Activated CD8-positive, alpha-beta memory T cell treated with anti-CD3 and anti-CD28 coated beads, Interleukin-2, amount 50 U/mL, for 1 hour (primary cell): Measurements from ENCODE around the gene SIPA1L3.

Experiments used
- DNase-seq: peaks from one replicate; pipeline ENCODE4 v3.0.0-alpha.2; 2020; ENCODE audit errors: extremely low read depth

SIPA1L3 gene

GRCh38 chr19:37948362-37948761 is 41.4 kb downstream of the SIPA1L3 start:
- no peak for DNase-seq

- no peak for DNase-seq
These were observed 43.6 kb downstream of the SIPA1L3 start for GRCh38 chr19:37950471-37951175.

- no peak for DNase-seq
These were observed 44.8 kb downstream of the SIPA1L3 start for GRCh38 chr19:37951816-37952210.

GRCh38 chr19:37953171-37953917 is 46.3 kb downstream of the SIPA1L3 start:
- no peak for DNase-seq

GRCh38 chr19:37953918-37954303 is 46.9 kb downstream of the SIPA1L3 start:
- DNase-seq = no peak

GRCh38 chr19:37954421-37954874 is 47.4 kb downstream of the SIPA1L3 start:
- no peak for DNase-seq

GRCh38 chr19:37955986-37956385 is 49.0 kb downstream of the SIPA1L3 start:
- DNase-seq = no peak

- DNase-seq = no peak
These were observed 50.2 kb downstream of the SIPA1L3 start for GRCh38 chr19:37957176-37957575.

GRCh38 chr19:37959665-37960114 is 52.7 kb downstream of the SIPA1L3 start:
- no peak for DNase-seq

GRCh38 chr19:37961198-37961597 is 54.2 kb downstream of the SIPA1L3 start:
- DNase-seq = no peak

- DNase-seq = no peak
These were observed 56.4 kb downstream of the SIPA1L3 start for GRCh38 chr19:37963190-37963936.

- no peak for DNase-seq
These were observed 57.1 kb downstream of the SIPA1L3 start for GRCh38 chr19:37964109-37964508.

GRCh38 chr19:37966211-37966661 is 59.2 kb downstream of the SIPA1L3 start:
- DNase-seq = no peak

GRCh38 chr19:37966662-37967231 is 59.7 kb downstream of the SIPA1L3 start:
- DNase-seq = no peak

GRCh38 chr19:37969695-37970094 is 62.7 kb downstream of the SIPA1L3 start:
- no peak for DNase-seq

GRCh38 chr19:37970699-37971098 is 63.7 kb downstream of the SIPA1L3 start:
- no peak for DNase-seq

GRCh38 chr19:37972803-37973202 is 65.8 kb downstream of the SIPA1L3 start:
- DNase-seq = no peak

GRCh38 chr19:37973666-37974065 is 66.7 kb downstream of the SIPA1L3 start:
- DNase-seq = no peak

- DNase-seq = no peak
These were observed 68.1 kb downstream of the SIPA1L3 start for GRCh38 chr19:37975071-37975470.

GRCh38 chr19:37975596-37976515 is 68.8 kb downstream of the SIPA1L3 start:
- no peak for DNase-seq

GRCh38 chr19:37977391-37977790 is 70.4 kb downstream of the SIPA1L3 start:
- DNase-seq = no peak
